H1 (cell line): ENCODE measurements around the gene KRTAP10-8. TPM values are rescaled to one million over a fixed set of nuclear protein-coding genes. Genes with fewer than 3 reads are reported as not detected.

ENCODE experiments used
- CTCF ChIA-PET: fragments of 300-600 bp; sonication (Branson Sonifier 250); formaldehyde crosslinking; loops from one replicate; lab custom pipeline; 2021; ENCODE audit not compliant: partially characterized antibody; lab: Charles Lee
- POLR2A ChIA-PET: fragments of 300-600 bp; sonication (Branson Sonifier 250); formaldehyde crosslinking; loops from one replicate; lab custom pipeline; 2021; ENCODE audit warnings: inconsistent platforms; ENCODE audit not compliant: partially characterized antibody; lab: Charles Lee
- DNase-seq, 2 experiments: peaks; one replicate each; pipeline versions ENCODE4 v3.0.0 to v3.0.0-alpha.2; 2010 to 2022; ENCODE audit warnings: low spot score in 2 of 2, low read depth in 1 of 2, mixed read lengths in 1 of 2
- FAIRE-seq: peaks from 2 replicates; lab custom pipeline; 2011; peaks lifted over from hg19 to GRCh38; lab: Jason Lieb, UNC
- H2AFZ ChIP-seq: 2 replicates; pipeline ENCODE4 v1.8.1; 2012; ENCODE audit warnings: low read length, inconsistent platforms
- H2AK5ac ChIP-seq: 2 replicates; pipeline ENCODE4 v1.6.1; 2013; ENCODE audit warnings: low read depth, low read length
- H2BK120ac ChIP-seq: replicated peaks from 2 replicates; pipeline ENCODE3; 2013; ENCODE audit warnings: low read depth, low read length, inconsistent platforms
- H2BK12ac ChIP-seq: 2 replicates; pipeline ENCODE4 v1.6.1; 2013; ENCODE audit warnings: low read depth, low read length
- H2BK15ac ChIP-seq: 2 replicates; pipeline ENCODE4 v1.6.1; 2013; ENCODE audit warnings: low read length
- H2BK20ac ChIP-seq: 2 replicates; pipeline ENCODE4 v1.6.1; 2013; ENCODE audit warnings: low read length
- H2BK5ac ChIP-seq: 2 replicates; pipeline ENCODE4 v1.6.1; 2013; ENCODE audit warnings: low read depth, low read length
- H3K14ac ChIP-seq: 2 replicates; pipeline ENCODE4 v1.6.1; 2013; ENCODE audit warnings: inconsistent platforms; ENCODE audit not compliant: insufficient read length
- H3K18ac ChIP-seq: 2 replicates; pipeline ENCODE4 v1.6.1; 2013; ENCODE audit warnings: low read length; ENCODE audit errors: extremely low read depth
- H3K23ac ChIP-seq: 2 replicates; pipeline ENCODE4 v1.6.1; 2013; ENCODE audit warnings: inconsistent platforms; ENCODE audit not compliant: insufficient read length
- H3K23me2 ChIP-seq: 2 replicates; pipeline ENCODE4 v1.6.1; 2013; ENCODE audit warnings: low read depth, low read length
- H3K27ac ChIP-seq: 2 replicates; pipeline ENCODE4 v1.6.1; 2011; ENCODE audit warnings: low read depth, low read length, inconsistent platforms
- H3K27me3 ChIP-seq, 4 experiments: replicated peaks in 1 of 4; 1 replicate in 1 of 4; 2 replicates in 3 of 4; pipeline versions ENCODE4 v1.6.1 to v1.8.1; 2011 to 2013; ENCODE audit warnings: low read length in 3 of 4, mild to moderate bottlenecking in 3 of 4, inconsistent platforms in 2 of 4, mixed read lengths in 2 of 4, moderate library complexity in 1 of 4; ENCODE audit not compliant: control insufficient read depth in 3 of 4, insufficient read depth in 3 of 4; ENCODE audit errors: extremely low read depth in 1 of 4
- H3K36me3 ChIP-seq, 4 experiments: 2 replicates each; pipeline versions ENCODE4 v1.6.1 to v1.8.1; 2011 to 2013; ENCODE audit warnings: mild to moderate bottlenecking in 4 of 4, low read length in 3 of 4, moderate library complexity in 2 of 4, control low read depth in 1 of 4, inconsistent platforms in 1 of 4; ENCODE audit not compliant: insufficient read depth in 4 of 4, control insufficient read depth in 2 of 4
- H3K4ac ChIP-seq: replicated peaks from 2 replicates; pipeline ENCODE3; 2013; ENCODE audit warnings: low read length, low read depth, mixed read lengths, inconsistent platforms; ENCODE audit not compliant: insufficient read length
- H3K4me1 ChIP-seq, 4 experiments: replicated peaks in 1 of 4; 1 replicate in 1 of 4; 2 replicates in 3 of 4; pipeline versions ENCODE4 v1.6.1 to v1.8.1; 2011 to 2013; ENCODE audit warnings: low read length in 3 of 4, inconsistent platforms in 2 of 4, mixed read lengths in 1 of 4; ENCODE audit not compliant: insufficient read depth in 4 of 4, control insufficient read depth in 3 of 4
- H3K4me2 ChIP-seq, 2 experiments: 2 replicates each; pipeline versions ENCODE4 v1.6.1 to v1.8.1; 2011 to 2013; ENCODE audit warnings: low read depth in 2 of 2, low read length in 2 of 2, control low read depth in 1 of 2, inconsistent platforms in 1 of 2, mild to moderate bottlenecking in 1 of 2; ENCODE audit not compliant: insufficient read depth in 1 of 2
- H3K4me3 ChIP-seq, 4 experiments: fragments of 200-600, 300-600 bp in 1 of 4; sonication (generic), shearing (Covaris generic), sonication (Bioruptor Twin) in 1 of 4; 2 replicates each; pipeline versions ENCODE4 v1.5.1 to v1.8.1; 2011 to 2016; ENCODE audit warnings: low read length in 4 of 4, low read depth in 3 of 4, control low read depth in 2 of 4, inconsistent platforms in 2 of 4, mild to moderate bottlenecking in 2 of 4, mixed read lengths in 1 of 4, moderate library complexity in 1 of 4; ENCODE audit not compliant: insufficient read depth in 2 of 4; ENCODE audit errors: extremely low read depth in 1 of 4
- H3K56ac ChIP-seq: replicated peaks from 2 replicates; pipeline ENCODE3; 2013; ENCODE audit warnings: low read depth, mild to moderate bottlenecking, mixed read lengths, low read length, inconsistent platforms; ENCODE audit not compliant: insufficient read length
- H3K79me1 ChIP-seq: 2 replicates; pipeline ENCODE4 v1.6.1; 2013; ENCODE audit warnings: low read depth, low read length, control low read depth
- H3K79me2 ChIP-seq, 2 experiments: 2 replicates each; pipeline versions ENCODE4 v1.6.1 to v1.8.1; 2012 to 2013; ENCODE audit warnings: low read length in 2 of 2, mild to moderate bottlenecking in 2 of 2, inconsistent platforms in 1 of 2; ENCODE audit not compliant: insufficient read depth in 2 of 2, control insufficient read depth in 1 of 2
- H3K9ac ChIP-seq, 4 experiments: replicated peaks in 1 of 4; 1 replicate in 1 of 4; 2 replicates in 3 of 4; pipeline versions ENCODE4 v1.6.1 to v1.8.1; 2011 to 2013; ENCODE audit warnings: low read depth in 3 of 4, low read length in 3 of 4, control low read depth in 2 of 4, mild to moderate bottlenecking in 2 of 4, moderate library complexity in 2 of 4, inconsistent platforms in 1 of 4; ENCODE audit errors: extremely low read depth in 1 of 4
- H3K9me3 ChIP-seq, 2 experiments: 2 replicates each; pipeline versions ENCODE4 v1.6.1 to v1.8.1; 2012 to 2013; ENCODE audit warnings: mild to moderate bottlenecking in 2 of 2, moderate library complexity in 2 of 2, control low read depth in 1 of 2, inconsistent platforms in 1 of 2, low read depth in 1 of 2, low read length in 1 of 2, mixed read lengths in 1 of 2; ENCODE audit not compliant: insufficient read depth in 2 of 2
- H4K20me1 ChIP-seq, 2 experiments: replicated peaks in 1 of 2; 2 replicates each; pipeline versions ENCODE3 to v1.8.1; 2011 to 2013; ENCODE audit warnings: inconsistent platforms in 2 of 2, low read length in 2 of 2, mild to moderate bottlenecking in 1 of 2; ENCODE audit not compliant: insufficient read depth in 2 of 2, control insufficient read depth in 1 of 2
- H4K5ac ChIP-seq: 2 replicates; pipeline ENCODE4 v1.6.1; 2013; ENCODE audit warnings: low read length, low read depth, mixed read lengths, inconsistent platforms; ENCODE audit not compliant: insufficient read length
- H4K8ac ChIP-seq: 2 replicates; pipeline ENCODE4 v1.8.0; 2013; ENCODE audit warnings: mild to moderate bottlenecking, moderate library complexity, low read length, inconsistent platforms; ENCODE audit not compliant: insufficient read depth; ENCODE audit errors: extremely low read depth
- H4K91ac ChIP-seq: replicated peaks from 2 replicates; pipeline ENCODE3; 2013; ENCODE audit warnings: low read length, mixed read lengths, inconsistent platforms; ENCODE audit not compliant: insufficient read length
- ASH2L ChIP-seq: fragments of 200-600, 300-600 bp; sonication (generic); IDR thresholded peaks from one replicate; pipeline ENCODE4 v1.7.1; 2017; ENCODE audit warnings: low read length
- BACH1 ChIP-seq: IDR thresholded peaks from 2 replicates; pipeline ENCODE4 v1.6.1; 2012; ENCODE audit warnings: low read length, improper control_type of control experiment
- BRCA1 ChIP-seq: IDR thresholded peaks from 2 replicates; pipeline ENCODE4 v1.6.1; 2012; ENCODE audit warnings: low read depth, low read length, improper control_type of control experiment
- CBX5 ChIP-seq: fragments of 300-800, 300-1000 bp; sonication (generic); IDR thresholded peaks from 2 replicates; pipeline ENCODE4 v1.7.1; 2016; ENCODE audit warnings: antibody characterized with exemption, low read length, low read depth
- CEBPB ChIP-seq: IDR thresholded peaks from 2 replicates; pipeline ENCODE4 v1.6.1; 2012; ENCODE audit warnings: low read depth, low read length
- GTF2F1 ChIP-seq: IDR thresholded peaks from 2 replicates; pipeline ENCODE4 v1.6.1; 2012; ENCODE audit warnings: low read depth, low read length, improper control_type of control experiment, borderline replicate concordance
- KDM4A ChIP-seq: IDR thresholded peaks from one replicate; pipeline ENCODE4 v1.7.1; 2012; ENCODE audit warnings: low read depth, mild to moderate bottlenecking, moderate library complexity, low read length, inconsistent platforms; ENCODE audit not compliant: severe bottlenecking
- KDM5A ChIP-seq: fragments of 200-600 bp; IDR thresholded peaks from 2 replicates; pipeline ENCODE4 v1.7.1; 2012; ENCODE audit warnings: mild to moderate bottlenecking, low read length, inconsistent platforms, mixed read lengths
- NANOG ChIP-seq: IDR thresholded peaks from 2 replicates; pipeline ENCODE4 v1.6.1; 2011; ENCODE audit warnings: low read length, low read depth, mild to moderate bottlenecking, inconsistent platforms; ENCODE audit not compliant: insufficient read depth, poor library complexity, severe bottlenecking
- NRF1 ChIP-seq: IDR thresholded peaks from 2 replicates; pipeline ENCODE4 v1.6.1; 2011; ENCODE audit warnings: mild to moderate bottlenecking, low read depth, low read length, improper control_type of control experiment
- SIX5 ChIP-seq: IDR thresholded peaks from 2 replicates; pipeline ENCODE4 v1.6.1; 2011; ENCODE audit warnings: mild to moderate bottlenecking, low read depth, low read length
- SUZ12 ChIP-seq: fragments of 200-600 bp; sonication (generic); IDR thresholded peaks from 2 replicates; pipeline ENCODE4 v1.6.1; 2012; ENCODE audit warnings: mild to moderate bottlenecking, inconsistent platforms, low read length, moderate library complexity, mixed read lengths
- TCF12 ChIP-seq: IDR thresholded peaks from 2 replicates; pipeline ENCODE4 v1.6.1; 2011; ENCODE audit warnings: low read depth, mild to moderate bottlenecking, low read length
- WGBS, 2 experiments: shearing (Covaris generic) in 1 of 2; methylation state at CpG; one replicate each; pipeline versions ENCODE4 v1.1.6 to v1.1.7; 2013 to 2015; ENCODE audit warnings: low lambda C conversion rate in 2 of 2, mixed read lengths in 2 of 2, inconsistent platforms in 1 of 2, low coverage in 1 of 2, missing lambda C conversion rate in 1 of 2; ENCODE audit not compliant: insufficient replicate concordance in 2 of 2, insufficient coverage in 1 of 2, insufficient read length in 1 of 2; ENCODE audit errors: extremely low coverage in 1 of 2, missing lambda C conversion rate in 1 of 2; 5-methylcytosine and 5-hydroxymethylcytosine counted together
- polyA plus RNA-seq, 7 experiments: library from polyadenylated mRNA; depleted of rRNA in 3 of 7; stranded (reverse) in 5 of 7; unstranded in 2 of 7; fragments of >200 nt in 5 of 7; fragments of 200-250 nt in 2 of 7; gene quantifications; 1 replicate in 5 of 7; 2 replicates in 1 of 7; 4 replicates in 1 of 7; pipeline versions ENCODE4 v1.2.1 to v1.2.3, GENCODE V29; 2011 to 2013; ENCODE audit warnings: missing spikeins in 2 of 7, mixed read lengths in 2 of 7
- total RNA-seq: library from RNA; stranded (reverse); fragmentation: NEBNext Ultra II Directional; extraction: Animal tissue kit (Norgen Biotek cat#: 25700); gene quantifications from 2 replicates; pipeline ENCODE4 v1.2.1, GENCODE V29; 2021

KRTAP10-8 gene
- total and polyA plus RNA-seq, 2 of the 8 experiments (the other 6 are each of a cell fraction or from before 2014, with no cell fraction given), result not detected

GRCh38 chr21:44603109-44603875 is 8.6 kb upstream of the KRTAP10-8 start:
- Histone ChIP-seq H3K56ac (no peak overlapping the region), H2BK12ac (peak overlapping the region; percentile 60; the same call in 1 of the 2 replicates), H2BK20ac (no peak overlapping the region), H2AFZ (no peak overlapping the region), H3K27ac (no peak overlapping the region), H3K4me1 (peaks cover 0 to 2% (median 0%) of the 10 kb centered on the region in 4 experiments; a peak in 4 of 7 replicates), H3K9me3 (peaks cover 0 to 5% of the 10 kb centered on the region in 2 experiments; a peak in 1 of 4 replicates), H4K8ac (no peak overlapping the region; the same call in 1 of the 2 replicates), H4K5ac (no peak overlapping the region), H3K4me3 (no peak overlapping the region), H3K27me3 (no peaks in the 10 kb centered on the region), H2AK5ac (no peak overlapping the region), H4K20me1 (no peaks in the 10 kb centered on the region), H3K23me2 (0 out of 2 replicates have a peak, but pooled peaks cover 2% of the 10 kb centered on the region), H3K4me2 (no peak overlapping the region), H3K36me3 (no peaks in the 10 kb centered on the region; a peak in 1 of 8 replicates), H2BK120ac (no peak overlapping the region), H3K14ac (no peak overlapping the region), H2BK15ac (0 out of 2 replicates have a peak overlapping the region, but pooled peaks have one; percentile 29), H3K9ac (no peak overlapping the region), H3K79me2 (no peaks in the 10 kb centered on the region), H4K91ac (peak overlapping the region; percentile 22), H3K4ac (no peak overlapping the region), H2BK5ac (no peak overlapping the region), H3K79me1 (no peaks in the 10 kb centered on the region), H3K18ac (no peak overlapping the region), H3K23ac (no peak overlapping the region)
- 69% methylated on average over 17 of the region's 17 CpGs; no CpG with 5 or more reads in 1 of the 2 experiments for WGBS, 2 experiments
- ChIA-PET POLR2A (interaction anchor here (1.2 kb wide), 1 partner anchor 52 kb away, joined by 3 read pairs; the partner anchor contains the start of gene KRTAP10-2), CTCF (interaction anchor here (1.0 to 1.5 kb wide), 2 partner anchors 10 to 11 kb away, joined by 3 to 4 read pairs; partner anchors contain the start of gene KRTAP10-6)
- peak in 1 of 2 experiments; percentile 39 for DNase-seq
- FAIRE-seq, result no peak
- TF ChIP-seq TCF12 (no peak), GTF2F1 (no peak), BRCA1 (no peak), NANOG (no peak), KDM5A (no peak), SUZ12 (no peak), BACH1 (no peak), ASH2L (no peak), CEBPB (no peak), CBX5 (no peak), KDM4A (no peak), NRF1 (no peak), SIX5 (no peak)
